Inflammatory macrophage treated with lipopolysaccharide for 1 hour (primary cell): ENCODE results near the gene FXN.
A peak's percentile ranks its signal among the peaks of the same experiment; 100 is the strongest.
"Not testable (repeated sequence)": the region's sequence is repeated elsewhere in the genome, so short reads cannot be mapped to it uniquely, and the experiment has no call there.

ENCODE experiments used
- DNase-seq, 2 donors: peaks; one replicate each; pipeline ENCODE4 v3.0.0-alpha.2; 2020 to 2022

The FXN gene

GRCh38 chr9:69107771-69108170 lies 72.2 kb downstream of the FXN start:
- no peak for DNase-seq

- not testable (repeated sequence) for DNase-seq
Measured at GRCh38 chr9:69108706-69109105, 73.2 kb downstream of the FXN start.

- DNase-seq = no peak
Measured at GRCh38 chr9:69109152-69109551, 73.6 kb downstream of the FXN start.

- DNase-seq = not testable (repeated sequence)
Measured at GRCh38 chr9:69112646-69113045, 77.1 kb downstream of the FXN start.

- DNase-seq = peak; percentile 33 to 36
Measured at GRCh38 chr9:69115621-69116020, 80.1 kb downstream of the FXN start.

GRCh38 chr9:69118656-69119055 lies 83.1 kb downstream of the FXN start:
- DNase-seq = no peak

GRCh38 chr9:69120380-69121154 lies 85.0 kb downstream of the FXN start:
- DNase-seq = no peak

- peak; percentile 16 to 25 for DNase-seq
Measured at GRCh38 chr9:69121155-69122081, 85.9 kb downstream of the FXN start.

GRCh38 chr9:69122082-69122548 lies 86.6 kb downstream of the FXN start:
- DNase-seq = peak; percentile 36 to 40

GRCh38 chr9:69122549-69123141 lies 87.1 kb downstream of the FXN start:
- DNase-seq = no peak

- DNase-seq = peak in 1 of 2 donors; percentile 13
Measured at GRCh38 chr9:69130456-69131441, 95.2 kb downstream of the FXN start.

GRCh38 chr9:69131682-69132081 lies 96.1 kb downstream of the FXN start:
- peak in 1 of 2 donors; percentile 36 for DNase-seq

- DNase-seq = no peak
Measured at GRCh38 chr9:69132361-69132760, 96.8 kb downstream of the FXN start.

- no peak for DNase-seq
Measured at GRCh38 chr9:69134412-69134811, 98.9 kb downstream of the FXN start.

GRCh38 chr9:69136185-69136584 lies 100.6 kb downstream of the FXN start:
- DNase-seq = no peak

- no peak for DNase-seq
Measured at GRCh38 chr9:69136779-69137178, 101.2 kb downstream of the FXN start.

GRCh38 chr9:69137311-69137710 lies 101.8 kb downstream of the FXN start:
- no peak for DNase-seq

GRCh38 chr9:69139596-69139995 lies 104.0 kb downstream of the FXN start:
- no peak for DNase-seq

- no peak for DNase-seq
Measured at GRCh38 chr9:69140123-69140735, 104.7 kb downstream of the FXN start.

GRCh38 chr9:69141851-69142250 lies 106.3 kb downstream of the FXN start:
- no peak for DNase-seq

GRCh38 chr9:69143291-69143690 lies 107.7 kb downstream of the FXN start:
- no peak for DNase-seq
